Lower leg skin (tissue), 4 donors: Measurements from ENCODE around the gene PIK3AP1. TPM values are rescaled to one million over a fixed set of nuclear protein-coding genes. Genes with fewer than 3 reads are reported as not detected.
"Not testable (repeated sequence)": the region's sequence is repeated elsewhere in the genome, so short reads cannot be mapped to it uniquely, and the experiment has no call there.

Source experiments
- DNase-seq, 2 donors: peaks; one replicate each; pipeline ENCODE4 v3.0.0-alpha.2; 2019; ENCODE audit warnings: low spot score in 2 of 2
- H3K4me3 ChIP-seq: fragments of 200-600 bp; sonication (generic); 2 replicates; pipeline ENCODE4 v1.5.1; 2017; ENCODE audit warnings: mild to moderate bottlenecking, low read depth; ENCODE audit not compliant: poor library complexity, severe bottlenecking
- CTCF ChIP-seq, 3 donors: fragments of 450-650 bp; IDR thresholded peaks; one replicate each; pipeline ENCODE4 v1.5.1; 2016; ENCODE audit warnings: antibody characterized with exemption in 3 of 3, mild to moderate bottlenecking in 3 of 3, moderate library complexity in 2 of 3
- POLR2A ChIP-seq, 2 donors: fragments of 450-650 bp; IDR thresholded peaks; one replicate each; pipeline ENCODE4 v1.6.1; 2016 to 2017; ENCODE audit warnings: antibody characterized with exemption in 2 of 2, mild to moderate bottlenecking in 1 of 2, moderate library complexity in 1 of 2
- WGBS, 2 donors: methylation state at CpG; one replicate each; pipeline ENCODE4 v1.1.5; 2018; 5-methylcytosine and 5-hydroxymethylcytosine counted together
- intact Hi-C: fragments of 100-400 bp; cut with DNase I; formaldehyde crosslinking; loops from one replicate; pipeline ENCODE4 v1.15.0; 2023; ENCODE audit warnings: low total_unique reads
- total RNA-seq, 4 donors: library from RNA; depleted of rRNA; stranded (reverse); fragments of >200 nt; gene quantifications; one replicate each; pipeline ENCODE4 v1.1.0, GENCODE V29; 2016

PIK3AP1 gene
- total RNA-seq, 4 donors from 2014 or later: 2.2 to 5.4 (median 3.5) TPM

GRCh38 chr10:96579133-96579532 lies 141.2 kb downstream of the PIK3AP1 start:
- no peak overlapping the region for H3K4me3 ChIP-seq
- no peak for DNase-seq
- no peak for TF ChIP-seq POLR2A (IDR thresholded peaks at IDR 0.05)
- no peak for TF ChIP-seq CTCF (IDR thresholded peaks at IDR 0.05)
- intact Hi-C loops: no loop called here
- WGBS, 2 donors: 77 to 79% methylated on average over 2 of the region's 2 CpGs

- no peak overlapping the region for H3K4me3 ChIP-seq
- WGBS, 2 donors: 84 to 88% methylated on average over 5 of the region's 5 CpGs
- TF ChIP-seq CTCF (IDR thresholded peaks at IDR 0.05) (no peak), POLR2A (IDR thresholded peaks at IDR 0.05) (no peak)
- intact Hi-C loops: no loop called here
- DNase-seq: no peak
These were observed 141.7 kb downstream of the PIK3AP1 start for GRCh38 chr10:96578633-96579032.

- intact Hi-C loops: no loop called here
- H3K4me3 ChIP-seq: no peak overlapping the region
- WGBS, 2 donors: 75 to 83% methylated on average over 4 of the region's 4 CpGs
- DNase-seq: no peak
- no peak for TF ChIP-seq CTCF (IDR thresholded peaks at IDR 0.05)
- no peak for TF ChIP-seq POLR2A (IDR thresholded peaks at IDR 0.05)
These were observed 142.3 kb downstream of the PIK3AP1 start for GRCh38 chr10:96578022-96578421.

- intact Hi-C loops: no loop called here
- TF ChIP-seq POLR2A (IDR thresholded peaks at IDR 0.05) (no peak), CTCF (IDR thresholded peaks at IDR 0.05) (no peak)
- 55 to 63% methylated on average over 1 of the region's 1 CpG for WGBS, 2 donors
- no peak for DNase-seq
- no peak overlapping the region for H3K4me3 ChIP-seq
These were observed 143.2 kb downstream of the PIK3AP1 start for GRCh38 chr10:96577069-96577468.

- intact Hi-C loops: no loop called here
- TF ChIP-seq CTCF (IDR thresholded peaks at IDR 0.05) (no peak), POLR2A (IDR thresholded peaks at IDR 0.05) (no peak)
- no peak overlapping the region for H3K4me3 ChIP-seq
- 74 to 76% methylated on average over 1 of the region's 1 CpG for WGBS, 2 donors
- no peak for DNase-seq
These were observed 143.9 kb downstream of the PIK3AP1 start for GRCh38 chr10:96576277-96576980.

GRCh38 chr10:96574564-96574963 lies 145.8 kb downstream of the PIK3AP1 start:
- H3K4me3 ChIP-seq, DNase-seq, intact Hi-C loops: not testable (repeated sequence)
- WGBS, 2 donors: 95 to 100% methylated on average over 2 of the region's 2 CpGs
